Endodermal cell (in vitro differentiated cells): Measurements from ENCODE around the gene MYBBP1A. TPM values are rescaled to one million over a fixed set of nuclear protein-coding genes. Genes with fewer than 3 reads are reported as not detected.

Experiments
- DNase-seq: peaks from one replicate; pipeline ENCODE4 v3.0.0-alpha.2; 2017
- H3K27ac ChIP-seq: 2 replicates; pipeline ENCODE4 v1.5.1; 2013; ENCODE audit warnings: mild to moderate bottlenecking, low read depth, low read length, moderate library complexity
- H3K27me3 ChIP-seq: 2 replicates; pipeline ENCODE4 v1.6.1; 2013; ENCODE audit warnings: mild to moderate bottlenecking, low read length, moderate library complexity; ENCODE audit not compliant: insufficient read depth, control insufficient read depth, poor library complexity, severe bottlenecking
- H3K36me3 ChIP-seq: 2 replicates; pipeline ENCODE4 v1.7.0; 2013; ENCODE audit warnings: mild to moderate bottlenecking, low read length, moderate library complexity; ENCODE audit not compliant: control insufficient read depth, insufficient read depth
- H3K4me1 ChIP-seq: one replicate; pipeline ENCODE4 v1.7.0; 2013; ENCODE audit warnings: low read length; ENCODE audit not compliant: control insufficient read depth, insufficient read depth
- H3K4me3 ChIP-seq: 2 replicates; pipeline ENCODE4 v1.5.1; 2013; ENCODE audit warnings: mild to moderate bottlenecking, low read length, moderate library complexity
- H3K9ac ChIP-seq: 2 replicates; pipeline ENCODE4 v1.6.1; 2013; ENCODE audit warnings: mild to moderate bottlenecking, low read length, moderate library complexity; ENCODE audit not compliant: poor library complexity, severe bottlenecking; ENCODE audit errors: extremely low read depth
- H3K9me3 ChIP-seq: 2 replicates; pipeline ENCODE4 v1.6.1; 2013; ENCODE audit warnings: mild to moderate bottlenecking, low read length, moderate library complexity; ENCODE audit not compliant: control insufficient read depth
- H3K27ac Mint-ChIP-seq: 2 replicates; pipeline ENCODE4 v1.8.0; 2020; ENCODE audit warnings: mixed read lengths
- H3K27me3 Mint-ChIP-seq: 2 replicates; pipeline ENCODE4 v1.8.0; 2021; ENCODE audit warnings: mild to moderate bottlenecking, mixed read lengths; ENCODE audit not compliant: insufficient read depth
- H3K36me3 Mint-ChIP-seq: 2 replicates; pipeline ENCODE4 v1.8.0; 2020; ENCODE audit warnings: low read depth, mixed read lengths
- H3K4me1 Mint-ChIP-seq: 2 replicates; pipeline ENCODE4 v1.8.0; 2020; ENCODE audit warnings: mixed read lengths
- H3K4me3 Mint-ChIP-seq: 2 replicates; pipeline ENCODE4 v1.8.0; 2020; ENCODE audit warnings: mild to moderate bottlenecking, moderate library complexity, mixed read lengths
- H3K9me3 Mint-ChIP-seq: 2 replicates; pipeline ENCODE4 v1.8.0; 2020; ENCODE audit warnings: mild to moderate bottlenecking, mixed read lengths
- CTCF ChIP-seq: fragments of 200-600 bp; sonication (generic); conservative IDR thresholded peaks from 2 replicates; pipeline ENCODE4 v1.5.0; 2021; ENCODE audit warnings: antibody characterized with exemption, mild to moderate bottlenecking
- WGBS, 2 experiments: methylation state at CpG; one replicate each; pipeline versions ENCODE4 v1.1.5 to v1.1.7; 2013; ENCODE audit warnings: missing lambda C conversion rate in 2 of 2, mixed read lengths in 1 of 2; ENCODE audit not compliant: insufficient coverage in 1 of 2, insufficient read length in 1 of 2; 5-methylcytosine and 5-hydroxymethylcytosine counted together
- total RNA-seq, 2 donors: library from RNA; stranded (reverse); fragmentation: NEBNext Ultra II Directional in 1 of 2; extraction: Animal tissue kit (Norgen Biotek cat#: 25700) in 1 of 2; gene quantifications; 2 replicates in 1 of 2; 3 replicates in 1 of 2; pipeline ENCODE4 v1.2.1, GENCODE V29; 2021

Gene MYBBP1A
- total RNA-seq, 2 donors from 2014 or later: 55.6 to 70.9 TPM

- Mint-ChIP-seq H3K27ac (no peak overlapping the region), H3K27me3 (peaks cover 14% of the 10 kb centered on the region), H3K4me1 (peaks cover 5% of the 10 kb centered on the region), H3K36me3 (peaks cover 20% of the 10 kb centered on the region), H3K9me3 (no peaks in the 10 kb centered on the region), H3K4me3 (no peak overlapping the region)
- H3K27me3 ChIP-seq: no peaks in the 10 kb centered on the region
- peaks cover 23% of the 10 kb centered on the region for H3K36me3 ChIP-seq
- H3K9me3 ChIP-seq: no peaks in the 10 kb centered on the region
- no peak overlapping the region for H3K9ac ChIP-seq
- DNase-seq: no peak
- no peak overlapping the region for H3K4me3 ChIP-seq
- WGBS, 2 experiments: 88 to 98% methylated on average over 13 to 19 of the region's 19 CpGs
- no peak for TF ChIP-seq CTCF
- no peak overlapping the region for H3K27ac ChIP-seq
- H3K4me1 ChIP-seq: no peaks in the 10 kb centered on the region
These were observed 17.5 kb downstream of the MYBBP1A start for GRCh38 chr17:4537451-4538235.

GRCh38 chr17:4536742-4537411 is 18.3 kb downstream of the MYBBP1A start:
- H3K4me3 Mint-ChIP-seq: no peak overlapping the region
- no peaks in the 10 kb centered on the region for H3K9me3 Mint-ChIP-seq
- Histone ChIP-seq H3K4me1 (no peaks in the 10 kb centered on the region), H3K9ac (no peak overlapping the region), H3K27me3 (no peaks in the 10 kb centered on the region), H3K9me3 (no peaks in the 10 kb centered on the region), H3K27ac (no peak overlapping the region), H3K4me3 (no peak overlapping the region), H3K36me3 (peaks cover 16% of the 10 kb centered on the region)
- peak; percentile 60 for DNase-seq
- H3K4me1 Mint-ChIP-seq: peaks cover 5% of the 10 kb centered on the region
- H3K36me3 Mint-ChIP-seq: peaks cover 14% of the 10 kb centered on the region
- WGBS, 2 experiments: 70 to 86% methylated on average over 6 to 18 of the region's 18 CpGs
- no peak overlapping the region for H3K27ac Mint-ChIP-seq
- H3K27me3 Mint-ChIP-seq: peaks cover 22% of the 10 kb centered on the region
- no peak for TF ChIP-seq CTCF

- WGBS, 2 experiments: 55 to 69% methylated on average over 5 to 19 of the region's 19 CpGs
- no peak overlapping the region for H3K27ac Mint-ChIP-seq
- peaks cover 5% of the 10 kb centered on the region for H3K4me1 Mint-ChIP-seq
- no peak overlapping the region for H3K4me3 ChIP-seq
- H3K36me3 Mint-ChIP-seq: peaks cover 10% of the 10 kb centered on the region
- no peak overlapping the region for H3K27ac ChIP-seq
- no peaks in the 10 kb centered on the region for H3K9me3 Mint-ChIP-seq
- no peak for TF ChIP-seq CTCF
- DNase-seq: no peak
- H3K9me3 ChIP-seq: no peaks in the 10 kb centered on the region
- H3K27me3 Mint-ChIP-seq: peaks cover 28% of the 10 kb centered on the region
- H3K9ac ChIP-seq: no peak overlapping the region
- peaks cover 10% of the 10 kb centered on the region for H3K36me3 ChIP-seq
- H3K4me3 Mint-ChIP-seq: peak overlapping the region; percentile 9
- no peaks in the 10 kb centered on the region for H3K4me1 ChIP-seq
- no peaks in the 10 kb centered on the region for H3K27me3 ChIP-seq
These were observed 18.9 kb downstream of the MYBBP1A start for GRCh38 chr17:4536259-4536741.
